Measurements from ENCODE around the gene CST3.
A peak's percentile ranks its signal among the peaks of the same experiment; 100 is the strongest.
"Not testable (repeated sequence)": the region's sequence is repeated elsewhere in the genome, so short reads cannot be mapped to it uniquely, and the experiment has no call there.

The CST3 gene

GRCh38 chr20:23672158-23672557 lies 34.4 kb upstream of the CST3 start:
- Histone ChIP-seq H3K4me3 (no peak overlapping the region), H3K4me1 (peaks cover 18% of the 10 kb centered on the region), H4K20me1 (no peaks in the 10 kb centered on the region), H3K36me3 (no peaks in the 10 kb centered on the region), H3K27me3 (no peaks in the 10 kb centered on the region), H3K4me2 (no peak overlapping the region), H3K9me3 (no peaks in the 10 kb centered on the region), H3K9ac (no peak overlapping the region), H3K27ac (no peak overlapping the region)
- TF ChIP-seq Cebpa-rat (IDR thresholded peaks at IDR 0.05), result no peak

GRCh38 chr20:23671479-23671878 lies 33.7 kb upstream of the CST3 start:
- no peaks in the 10 kb centered on the region for H3K36me3 ChIP-seq
- H3K4me2 ChIP-seq, result no peak overlapping the region
- no peak for TF ChIP-seq Cebpa-rat (IDR thresholded peaks at IDR 0.05)

GRCh38 chr20:23670361-23670760 lies 32.6 kb upstream of the CST3 start:
- H3K27me3 ChIP-seq, result no peaks in the 10 kb centered on the region

More at GRCh38 chr20:23671479-23671878, 33.7 kb upstream of the CST3 start:
- no peaks in the 10 kb centered on the region for H3K27me3 ChIP-seq
- H3K9me3 ChIP-seq, result no peaks in the 10 kb centered on the region
- H4K20me1 ChIP-seq, result no peaks in the 10 kb centered on the region
- H3K4me1 ChIP-seq, result peaks cover 25% of the 10 kb centered on the region
- H3K9ac ChIP-seq, result no peak overlapping the region
- no peak overlapping the region for H3K27ac ChIP-seq
- H3K4me3 ChIP-seq, result no peak overlapping the region

GRCh38 chr20:23669866-23670265 lies 32.1 kb upstream of the CST3 start:
- H3K4me1 ChIP-seq, result peaks cover 39% of the 10 kb centered on the region
- H3K27ac ChIP-seq, result no peak overlapping the region
- TF ChIP-seq Cebpa-rat (IDR thresholded peaks at IDR 0.05), result no peak
- H3K36me3 ChIP-seq, result no peaks in the 10 kb centered on the region
- H3K4me3 ChIP-seq, result no peak overlapping the region
- H4K20me1 ChIP-seq, result no peaks in the 10 kb centered on the region
- H3K4me2 ChIP-seq, result no peak overlapping the region
- no peaks in the 10 kb centered on the region for H3K27me3 ChIP-seq
- no peaks in the 10 kb centered on the region for H3K9me3 ChIP-seq
- H3K9ac ChIP-seq, result no peak overlapping the region

More at GRCh38 chr20:23670361-23670760, 32.6 kb upstream of the CST3 start:
- peaks cover 36% of the 10 kb centered on the region for H3K4me1 ChIP-seq
- no peaks in the 10 kb centered on the region for H4K20me1 ChIP-seq
- H3K4me3 ChIP-seq, result no peak overlapping the region
- no peak overlapping the region for H3K27ac ChIP-seq
- no peak overlapping the region for H3K4me2 ChIP-seq
- no peaks in the 10 kb centered on the region for H3K9me3 ChIP-seq
- no peak for TF ChIP-seq Cebpa-rat (IDR thresholded peaks at IDR 0.05)
- H3K36me3 ChIP-seq, result no peaks in the 10 kb centered on the region
- H3K9ac ChIP-seq, result no peak overlapping the region

- no peak overlapping the region for H3K9ac ChIP-seq
- H3K4me1 ChIP-seq, result peaks cover 44% of the 10 kb centered on the region
- no peaks in the 10 kb centered on the region for H3K36me3 ChIP-seq
- no peaks in the 10 kb centered on the region for H3K27me3 ChIP-seq
- no peaks in the 10 kb centered on the region for H4K20me1 ChIP-seq
- H3K4me3 ChIP-seq, result no peak overlapping the region
- H3K4me2 ChIP-seq, result no peak overlapping the region
- no peak for TF ChIP-seq Cebpa-rat (IDR thresholded peaks at IDR 0.05)
- no peak overlapping the region for H3K27ac ChIP-seq
- H3K9me3 ChIP-seq, result no peaks in the 10 kb centered on the region
These were observed 31.6 kb upstream of the CST3 start for GRCh38 chr20:23669327-23669726.

DNA sequence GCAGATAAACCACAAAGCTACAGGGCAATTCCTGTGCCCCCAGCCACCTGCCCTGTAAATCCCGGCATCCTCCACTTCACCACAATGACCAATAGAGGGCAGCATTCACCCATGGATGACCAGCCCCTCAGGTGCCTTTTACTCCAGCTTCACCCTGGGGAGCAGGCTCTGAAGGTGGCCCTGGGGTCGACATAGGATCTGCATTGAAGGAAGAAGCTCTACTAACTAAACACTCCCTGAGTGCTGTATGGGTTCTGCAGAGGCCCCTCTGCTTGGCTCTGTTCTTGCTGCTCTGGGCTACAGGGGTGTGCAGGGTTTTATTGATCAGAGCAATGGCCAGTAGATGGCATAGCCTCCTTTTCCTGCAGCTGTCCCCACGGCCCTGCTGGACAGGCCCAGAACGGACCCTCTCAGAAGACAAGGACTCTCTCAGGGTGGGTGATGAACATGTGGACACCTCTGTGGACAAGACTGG lies 30.8 kb upstream of the CST3 start:
- Histone ChIP-seq H3K9me3 (no peaks in the 10 kb centered on the region), H3K4me2 (peak overlapping the region; percentile 87), H3K9ac (no peak overlapping the region), H3K27me3 (no peaks in the 10 kb centered on the region), H3K4me3 (no peak overlapping the region), H4K20me1 (no peaks in the 10 kb centered on the region), H3K36me3 (no peaks in the 10 kb centered on the region), H3K27ac (no peak overlapping the region), H3K4me1 (peaks cover 51% of the 10 kb centered on the region)
- no peak for TF ChIP-seq Cebpa-rat (IDR thresholded peaks at IDR 0.05)

- peaks cover 57% of the 10 kb centered on the region for H3K4me1 ChIP-seq
- H3K4me2 ChIP-seq, result peak overlapping the region; percentile 87
- no peaks in the 10 kb centered on the region for H4K20me1 ChIP-seq
- H3K27ac ChIP-seq, result 0 out of 2 replicates have a peak overlapping the region, but pooled peaks have one; percentile 26
- H3K9me3 ChIP-seq, result no peaks in the 10 kb centered on the region
- no peak overlapping the region; the same call in 1 of the 2 replicates for H3K9ac ChIP-seq
- no peaks in the 10 kb centered on the region for H3K36me3 ChIP-seq
- TF ChIP-seq Cebpa-rat (IDR thresholded peaks at IDR 0.05), result no peak
- no peak overlapping the region for H3K4me3 ChIP-seq
- no peaks in the 10 kb centered on the region for H3K27me3 ChIP-seq
These were observed 29.9 kb upstream of the CST3 start for GRCh38 chr20:23667666-23668065.

DNA sequence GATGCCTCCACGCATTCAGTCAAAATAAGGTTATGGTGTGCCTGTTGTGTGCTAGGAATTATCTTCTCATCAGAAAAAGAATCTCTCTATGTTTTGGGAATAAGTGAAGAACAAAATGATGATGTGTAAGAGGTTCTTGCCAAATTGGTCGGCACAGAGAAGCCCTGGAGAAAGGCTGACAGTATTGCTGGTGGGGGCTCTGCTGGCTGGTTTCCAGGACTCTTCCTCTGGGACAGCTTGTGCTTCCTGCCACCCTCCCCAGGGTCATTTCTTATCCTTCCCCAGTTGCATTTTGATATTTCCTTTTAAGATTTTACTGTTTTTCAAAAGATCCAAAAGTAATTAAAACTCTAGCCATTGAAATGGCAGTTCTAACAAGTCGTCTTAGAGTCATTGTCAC lies 28.9 kb upstream of the CST3 start:
- H4K20me1 ChIP-seq, result no peaks in the 10 kb centered on the region
- no peak for TF ChIP-seq Cebpa-rat (IDR thresholded peaks at IDR 0.05)
- peaks cover 57% of the 10 kb centered on the region for H3K4me1 ChIP-seq
- no peaks in the 10 kb centered on the region for H3K9me3 ChIP-seq
- peak overlapping the region; percentile 18; the same call in 1 of the 2 replicates for H3K4me3 ChIP-seq
- H3K27me3 ChIP-seq, result no peaks in the 10 kb centered on the region
- H3K36me3 ChIP-seq, result no peaks in the 10 kb centered on the region
- peak overlapping the region; percentile 22; the same call in 1 of the 2 replicates for H3K27ac ChIP-seq
- H3K4me2 ChIP-seq, result peak overlapping the region; percentile 87
- peak overlapping the region; percentile 41; the same call in 1 of the 2 replicates for H3K9ac ChIP-seq

DNA sequence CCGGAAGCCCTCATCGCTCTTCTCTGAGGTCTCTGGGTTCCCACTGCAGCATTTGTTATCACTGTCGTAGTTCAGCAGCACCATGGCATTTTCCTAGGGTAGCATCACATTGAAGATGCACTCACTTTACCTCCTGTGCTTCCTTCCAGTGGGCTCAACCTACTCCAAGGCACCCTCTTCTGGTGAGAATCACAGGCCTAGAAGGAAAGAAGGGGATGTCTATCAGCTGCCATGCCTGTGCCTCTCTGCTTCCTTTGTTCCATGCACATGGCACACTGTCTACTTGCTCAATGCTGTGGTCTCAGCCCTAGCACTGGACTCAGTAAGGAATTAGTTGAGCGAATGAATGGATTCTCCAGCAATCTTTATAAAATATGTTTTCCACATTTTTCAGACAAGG lies 28.4 kb upstream of the CST3 start:
- no peaks in the 10 kb centered on the region for H3K27me3 ChIP-seq
- no peak overlapping the region for H3K4me3 ChIP-seq
- peaks cover 57% of the 10 kb centered on the region for H3K4me1 ChIP-seq
- no peaks in the 10 kb centered on the region for H4K20me1 ChIP-seq
- H3K27ac ChIP-seq, result peak overlapping the region; percentile 22; the same call in 1 of the 2 replicates
- peak overlapping the region; percentile 87 for H3K4me2 ChIP-seq
- TF ChIP-seq Cebpa-rat (IDR thresholded peaks at IDR 0.05), result no peak
- H3K36me3 ChIP-seq, result no peaks in the 10 kb centered on the region
- 0 out of 2 replicates have a peak overlapping the region, but pooled peaks have one; percentile 41 for H3K9ac ChIP-seq
- H3K9me3 ChIP-seq, result no peaks in the 10 kb centered on the region

DNA sequence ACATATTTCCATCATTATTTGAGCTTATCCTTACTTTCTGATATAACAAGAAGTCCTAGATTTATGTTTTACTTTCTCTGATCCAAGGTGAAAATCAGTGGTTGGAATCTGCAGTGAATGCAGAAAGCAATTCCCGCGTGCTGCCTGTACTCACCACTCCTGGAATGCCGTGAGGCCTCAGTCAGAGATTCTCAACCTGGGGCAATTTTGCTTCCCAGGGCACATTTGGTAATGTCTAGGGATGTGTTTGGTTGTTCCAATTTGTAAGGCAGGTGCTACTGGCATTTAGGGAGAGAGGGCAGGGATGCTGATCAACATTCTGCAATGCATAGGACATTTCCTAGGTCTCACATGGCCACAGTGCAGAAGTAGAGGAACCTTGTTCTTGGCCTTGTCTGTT lies 27.2 kb upstream of the CST3 start:
- Histone ChIP-seq H3K9ac (no peak overlapping the region), H3K27me3 (no peaks in the 10 kb centered on the region), H3K27ac (no peak overlapping the region), H3K4me1 (peaks cover 57% of the 10 kb centered on the region), H3K4me3 (no peak overlapping the region), H3K36me3 (no peaks in the 10 kb centered on the region), H4K20me1 (no peaks in the 10 kb centered on the region), H3K9me3 (no peaks in the 10 kb centered on the region), H3K4me2 (0 out of 2 replicates have a peak overlapping the region, but pooled peaks have one; percentile 14)
- no peak for TF ChIP-seq Cebpa-rat (IDR thresholded peaks at IDR 0.05)

GRCh38 chr20:23664046-23664445 lies 26.3 kb upstream of the CST3 start:
- Histone ChIP-seq H3K4me2 (peak overlapping the region; percentile 33; the same call in 1 of the 2 replicates), H3K4me1 (peaks cover 57% of the 10 kb centered on the region)
- H3K9me3 ChIP-seq, H3K4me3 ChIP-seq, H3K27me3 ChIP-seq, H3K9ac ChIP-seq, H4K20me1 ChIP-seq, H3K27ac ChIP-seq, H3K36me3 ChIP-seq: not testable (repeated sequence)

Measured in BLaER1 (cell line).